ENCODE data around the gene OSBPL6. TPM values are rescaled to one million over a fixed set of nuclear protein-coding genes. Genes with fewer than 3 reads are reported as not detected.

The OSBPL6 gene
- total RNA-seq, 1 experiment from 2014 or later: 2.1 TPM

DNA sequence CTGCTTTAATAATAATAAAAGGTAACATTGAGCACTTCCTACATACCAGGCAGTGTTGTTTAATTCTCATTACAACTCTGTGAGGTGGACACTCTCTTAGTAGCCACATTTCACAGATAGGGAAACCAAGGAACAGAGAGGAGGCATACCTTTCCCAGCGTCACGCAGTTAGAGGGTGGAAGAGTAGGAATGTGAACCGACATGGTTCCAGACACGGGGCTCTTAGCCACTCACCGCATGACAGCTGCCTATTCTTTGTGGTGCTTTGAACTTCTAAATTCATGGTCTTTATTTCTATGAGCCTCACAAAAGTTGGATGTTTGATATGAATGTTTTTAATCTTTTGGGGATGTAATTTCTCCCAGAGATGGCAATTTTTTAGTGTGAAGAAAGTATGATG, 76.0 kb downstream of the OSBPL6 start:
- no TSS peak for BruUV-seq (replicated peaks)
- H3K27me3 ChIP-seq (ENCODE audit: control insufficient read depth, insufficient read depth, low read length): no peaks in the 10 kb centered on the region

DNA sequence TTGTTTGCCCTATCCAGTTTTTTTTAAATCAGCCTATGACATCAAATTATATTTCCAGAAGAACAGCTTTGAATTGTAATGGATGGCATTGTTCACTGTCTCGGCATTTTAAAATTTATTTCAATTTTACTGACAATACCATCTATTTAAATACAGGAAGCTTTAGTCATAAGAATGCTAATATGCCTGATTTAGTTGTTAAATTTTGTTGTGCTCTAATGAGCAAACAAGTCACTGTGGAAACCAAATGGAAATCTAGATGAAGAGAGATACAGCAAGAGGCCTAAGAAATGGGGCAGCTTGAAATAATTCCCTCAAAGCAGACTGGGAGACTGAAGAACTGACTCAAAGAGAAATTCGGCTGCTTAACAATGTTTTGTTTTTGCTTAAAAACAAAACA, 76.8 kb downstream of the OSBPL6 start:
- in situ Hi-C loops (cut with HindIII; ENCODE audit: low pct_unique_long_range_greater_than_20kb, low sequenced_read_pairs): no loop called here
- POLR2A ChIA-PET: no interaction called here
- no peaks in the 10 kb centered on the region for H3K4me1 ChIP-seq (ENCODE audit: control insufficient read depth, insufficient read depth, low read length)
- ATAC-seq (no peak), DNase-seq (ENCODE audit: low read depth, low spot score) (no peak)
- no peak overlapping the region for H3K4me3 ChIP-seq (ENCODE audit: low read depth in 2 of 2, low read length in 2 of 2)
- H3K27ac ChIP-seq (ENCODE audit: low read length): no peak overlapping the region
- intact Hi-C loops (cut with micrococcal nuclease; ENCODE audit: unreplicated experiment): no loop called here
- CTCF ChIA-PET: no interaction called here
- no peaks in the 10 kb centered on the region for H3K9me3 ChIP-seq (ENCODE audit: control insufficient read depth, insufficient read depth, low read depth, low read length)
- H3K36me3 ChIP-seq (ENCODE audit: control insufficient read depth, insufficient read depth, low read length): no peaks in the 10 kb centered on the region
- BruUV-seq (replicated peaks): no TSS peak
- TF ChIP-seq, protein P1, sequence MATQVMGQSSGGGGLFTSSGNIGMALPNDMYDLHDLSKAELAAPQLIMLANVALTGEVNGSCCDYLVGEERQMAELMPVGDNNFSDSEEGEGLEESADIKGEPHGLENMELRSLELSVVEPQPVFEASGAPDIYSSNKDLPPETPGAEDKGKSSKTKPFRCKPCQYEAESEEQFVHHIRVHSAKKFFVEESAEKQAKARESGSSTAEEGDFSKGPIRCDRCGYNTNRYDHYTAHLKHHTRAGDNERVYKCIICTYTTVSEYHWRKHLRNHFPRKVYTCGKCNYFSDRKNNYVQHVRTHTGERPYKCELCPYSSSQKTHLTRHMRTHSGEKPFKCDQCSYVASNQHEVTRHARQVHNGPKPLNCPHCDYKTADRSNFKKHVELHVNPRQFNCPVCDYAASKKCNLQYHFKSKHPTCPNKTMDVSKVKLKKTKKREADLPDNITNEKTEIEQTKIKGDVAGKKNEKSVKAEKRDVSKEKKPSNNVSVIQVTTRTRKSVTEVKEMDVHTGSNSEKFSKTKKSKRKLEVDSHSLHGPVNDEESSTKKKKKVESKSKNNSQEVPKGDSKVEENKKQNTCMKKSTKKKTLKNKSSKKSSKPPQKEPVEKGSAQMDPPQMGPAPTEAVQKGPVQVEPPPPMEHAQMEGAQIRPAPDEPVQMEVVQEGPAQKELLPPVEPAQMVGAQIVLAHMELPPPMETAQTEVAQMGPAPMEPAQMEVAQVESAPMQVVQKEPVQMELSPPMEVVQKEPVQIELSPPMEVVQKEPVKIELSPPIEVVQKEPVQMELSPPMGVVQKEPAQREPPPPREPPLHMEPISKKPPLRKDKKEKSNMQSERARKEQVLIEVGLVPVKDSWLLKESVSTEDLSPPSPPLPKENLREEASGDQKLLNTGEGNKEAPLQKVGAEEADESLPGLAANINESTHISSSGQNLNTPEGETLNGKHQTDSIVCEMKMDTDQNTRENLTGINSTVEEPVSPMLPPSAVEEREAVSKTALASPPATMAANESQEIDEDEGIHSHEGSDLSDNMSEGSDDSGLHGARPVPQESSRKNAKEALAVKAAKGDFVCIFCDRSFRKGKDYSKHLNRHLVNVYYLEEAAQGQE (IDR thresholded peaks at IDR 0.05; ENCODE audit: insufficient read depth in 1 of 2, low read depth in 2 of 2, low read length in 1 of 2): no peak
- TF ChIP-seq POLR2AphosphoS5 (IDR thresholded peaks at IDR 0.05; ENCODE audit: low read depth, low read length) (no peak), TCF7L2 (IDR thresholded peaks at IDR 0.05; ENCODE audit: low read depth, low read length) (no peak), SIN3A (IDR thresholded peaks at IDR 0.05; ENCODE audit: borderline replicate concordance, insufficient read depth, low read depth, low read length) (no peak)
- TF ChIP-seq, protein P2, sequence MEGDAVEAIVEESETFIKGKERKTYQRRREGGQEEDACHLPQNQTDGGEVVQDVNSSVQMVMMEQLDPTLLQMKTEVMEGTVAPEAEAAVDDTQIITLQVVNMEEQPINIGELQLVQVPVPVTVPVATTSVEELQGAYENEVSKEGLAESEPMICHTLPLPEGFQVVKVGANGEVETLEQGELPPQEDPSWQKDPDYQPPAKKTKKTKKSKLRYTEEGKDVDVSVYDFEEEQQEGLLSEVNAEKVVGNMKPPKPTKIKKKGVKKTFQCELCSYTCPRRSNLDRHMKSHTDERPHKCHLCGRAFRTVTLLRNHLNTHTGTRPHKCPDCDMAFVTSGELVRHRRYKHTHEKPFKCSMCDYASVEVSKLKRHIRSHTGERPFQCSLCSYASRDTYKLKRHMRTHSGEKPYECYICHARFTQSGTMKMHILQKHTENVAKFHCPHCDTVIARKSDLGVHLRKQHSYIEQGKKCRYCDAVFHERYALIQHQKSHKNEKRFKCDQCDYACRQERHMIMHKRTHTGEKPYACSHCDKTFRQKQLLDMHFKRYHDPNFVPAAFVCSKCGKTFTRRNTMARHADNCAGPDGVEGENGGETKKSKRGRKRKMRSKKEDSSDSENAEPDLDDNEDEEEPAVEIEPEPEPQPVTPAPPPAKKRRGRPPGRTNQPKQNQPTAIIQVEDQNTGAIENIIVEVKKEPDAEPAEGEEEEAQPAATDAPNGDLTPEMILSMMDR (IDR thresholded peaks at IDR 0.05): no peak
- H3K27me3 ChIP-seq (ENCODE audit: control insufficient read depth, insufficient read depth, low read length): no peaks in the 10 kb centered on the region

More for the DNA sequence above, 76.0 kb downstream of the OSBPL6 start:
- Histone ChIP-seq H3K4me3 (ENCODE audit: low read depth in 2 of 2, low read length in 2 of 2) (no peak overlapping the region), H3K4me1 (ENCODE audit: control insufficient read depth, insufficient read depth, low read length) (no peaks in the 10 kb centered on the region), H3K9me3 (ENCODE audit: control insufficient read depth, insufficient read depth, low read depth, low read length) (no peaks in the 10 kb centered on the region), H3K36me3 (ENCODE audit: control insufficient read depth, insufficient read depth, low read length) (no peaks in the 10 kb centered on the region), H3K27ac (ENCODE audit: low read length) (no peak overlapping the region)
- in situ Hi-C loops (cut with HindIII; ENCODE audit: low pct_unique_long_range_greater_than_20kb, low sequenced_read_pairs): no loop called here
- DNase-seq (ENCODE audit: low read depth, low spot score): no peak
- ATAC-seq: no peak
- POLR2A ChIA-PET: no interaction called here
- TF ChIP-seq, protein P1 (IDR thresholded peaks at IDR 0.05; ENCODE audit: insufficient read depth in 1 of 2, low read depth in 2 of 2, low read length in 1 of 2): no peak
- TF ChIP-seq TCF7L2 (IDR thresholded peaks at IDR 0.05; ENCODE audit: low read depth, low read length): no peak
- no peak for TF ChIP-seq SIN3A (IDR thresholded peaks at IDR 0.05; ENCODE audit: borderline replicate concordance, insufficient read depth, low read depth, low read length)
- TF ChIP-seq, protein P2 (IDR thresholded peaks at IDR 0.05): no peak
- TF ChIP-seq POLR2AphosphoS5 (IDR thresholded peaks at IDR 0.05; ENCODE audit: low read depth, low read length): no peak
- CTCF ChIA-PET: no interaction called here
- intact Hi-C loops (cut with micrococcal nuclease; ENCODE audit: unreplicated experiment): no loop called here

Data from Panc1 (cell line).